Heart left ventricle (tissue), 16 donors: Measurements from ENCODE around the gene CYB561D1. TPM values are rescaled to one million over a fixed set of nuclear protein-coding genes. Genes with fewer than 3 reads are reported as not detected.

Source experiments
- ATAC-seq, 4 donors: fragments of 200-7000 bp; cut with Tn5 transposase; one replicate each; pipeline ENCODE4 v1.9.1; 2020 to 2022; ENCODE audit warnings: moderate library complexity in 4 of 4, mild to moderate bottlenecking in 3 of 4, moderate number of reproducible peaks in 1 of 4
- DNase-seq, 5 donors: peaks; one replicate each; pipeline ENCODE4 v3.0.0-alpha.2; 2020
- H3K27ac ChIP-seq, 12 donors: fragments of 200-600 bp; sonication (generic) in 4 of 12; one replicate each; pipeline versions ENCODE4 v1.5.0 to v1.8.0; 2016 to 2022; ENCODE audit warnings: mild to moderate bottlenecking in 2 of 12
- H3K27me3 ChIP-seq, 9 donors: fragments of 200-600 bp; sonication (generic) in 2 of 9; one replicate each; pipeline versions ENCODE4 v1.5.1 to v1.8.0; 2016 to 2022; ENCODE audit warnings: mild to moderate bottlenecking in 3 of 9
- H3K36me3 ChIP-seq, 9 donors: fragments of 200-600 bp; sonication (generic) in 2 of 9; one replicate each; pipeline versions ENCODE4 v1.5.0 to v1.8.0; 2018 to 2022; ENCODE audit warnings: mild to moderate bottlenecking in 2 of 9
- H3K4me1 ChIP-seq, 12 donors: fragments of 200-600 bp; sonication (generic) in 4 of 12; one replicate each; pipeline versions ENCODE4 v1.5.0 to v1.8.0; 2016 to 2022; ENCODE audit warnings: mild to moderate bottlenecking in 3 of 12
- H3K4me3 ChIP-seq, 12 donors: fragments of 200-600 bp; sonication (generic) in 4 of 12; one replicate each; pipeline versions ENCODE4 v1.5.0 to v1.8.0; 2017 to 2022; ENCODE audit warnings: mild to moderate bottlenecking in 9 of 12, moderate library complexity in 4 of 12
- H3K9me3 ChIP-seq, 12 donors: fragments of 200-600 bp; sonication (generic) in 4 of 12; one replicate each; pipeline versions ENCODE4 v1.5.0 to v1.8.0; 2016 to 2022; ENCODE audit warnings: mild to moderate bottlenecking in 1 of 12
- CTCF ChIP-seq, 12 donors: fragments of 200-600 bp; sonication (generic) in 4 of 12; IDR thresholded peaks; one replicate each; pipeline versions ENCODE4 v1.5.0 to v1.8.0; 2018 to 2022; ENCODE audit warnings: antibody characterized with exemption in 12 of 12, mild to moderate bottlenecking in 5 of 12
- POLR2A ChIP-seq, 2 donors: fragments of 450-650 bp; IDR thresholded peaks; one replicate each; pipeline ENCODE4 v1.6.1; 2017; ENCODE audit warnings: antibody characterized with exemption in 2 of 2, mild to moderate bottlenecking in 2 of 2, moderate library complexity in 2 of 2
- WGBS, 4 donors: extraction: QIAGEN DNeasy Blood & Tissue Kit in 2 of 4; methylation state at CpG; one replicate each; pipeline versions ENCODE4 v1.1.5 to v1.1.7; 2013 to 2018; 5-methylcytosine and 5-hydroxymethylcytosine counted together
- intact Hi-C, 10 donors: fragments of 100-400 bp; cut with DNase I; formaldehyde crosslinking; loops; one replicate each; pipeline versions ENCODE4 v1.11.1 to v1.14.2; 2022
- polyA plus RNA-seq, 2 donors: library from polyadenylated mRNA; stranded (reverse); fragments of 200-250 nt; gene quantifications; one replicate each; pipeline ENCODE4 v1.2.3, GENCODE V29; 2013
- total RNA-seq, 9 donors: library from RNA; depleted of rRNA in 2 of 9; stranded (reverse); fragments of >200 nt in 2 of 9; fragmentation: NEBNext Ultra II Directional in 3 of 9; extraction: Animal tissue kit (Norgen Biotek cat#: 25700) in 3 of 9; gene quantifications; one replicate each; pipeline versions ENCODE4 v1.1.0 to v1.2.4, GENCODE V29; 2016 to 2023
- donor health status: ischemic (EF 13 %, LVEDD 7.1; RV severe dilation, severe dysfunction).
- donor health status: healthy with polysubstance abuse.
- donor health status: DM: no; HTN: yes; CAD: no.
- donor health status: DM: no; HTN: no; CAD: no.
- donor health status: ischemic (EF 25% LVEDD 6.9; RV normal size, moderate dysfunction).
- donor health status: ischemic (EF 25% LVEDD 5.7; RV mildly dilated, moderate dysfunction).
- donor health status: healthy.
- donor health status: DM: yes; HTN: yes; CAD: no.
- donor health status: ischemic (EF 35%, LVEDD 5.7; RV mildly dilated, moderate dysfunction).
- donor health status: nonischemic (EF 11% LVEDD 7.7; RV severe dilation, severe dysfunction).
- donor health status: DM: yes; HTN: yes; CAD: no.
- donor health status: PGD.
- donor health status: ischemic (EF 29% LVEDD 5.4; RV normal size, mild dysfunction).
- donor health status: nonischemic (EF 23%, LVEDD 6.1; RV moderate dilation, normal function).

Gene CYB561D1
- total and polyA plus RNA-seq, 11 donors, result 2.1 to 8.4 (median 5.1) TPM

- DNase-seq (no peak), ATAC-seq (no peak)
- Histone ChIP-seq H3K27me3 (no peaks in the 10 kb centered on the region), H3K9me3 (no peaks in the 10 kb centered on the region), H3K27ac (peak overlapping the region in 1 of 12 donors; percentile 7), H3K4me3 (no peak overlapping the region), H3K36me3 (peaks cover 0 to 31% (median 15%) of the 10 kb centered on the region in 9 donors), H3K4me1 (peaks cover 0 to 30% (median 19%) of the 10 kb centered on the region in 12 donors)
- intact Hi-C loops, result loop anchor here in 5 of 10 donors (2.0 kb wide), 2 partner anchors 39 to 41 kb away; no protein-coding TSS in a partner anchor
- TF ChIP-seq CTCF (IDR thresholded peaks at IDR 0.05) (no peak), POLR2A (IDR thresholded peaks at IDR 0.05) (no peak)
- 89 to 95% (median 94%) methylated on average over 6 to 8 of the region's 8 CpGs for WGBS, 4 donors
Observed at GRCh38 chr1:109491372-109491771, 2.5 kb upstream of the CYB561D1 start.

- peaks cover 0 to 42% (median 28%) of the 10 kb centered on the region in 9 donors for H3K36me3 ChIP-seq
- ATAC-seq, result no peak
- no peak overlapping the region for H3K4me3 ChIP-seq
- no peaks in the 10 kb centered on the region for H3K9me3 ChIP-seq
- peaks cover 0 to 30% (median 19%) of the 10 kb centered on the region in 12 donors for H3K4me1 ChIP-seq
- TF ChIP-seq CTCF (IDR thresholded peaks at IDR 0.05), result no peak
- no peak for TF ChIP-seq POLR2A (IDR thresholded peaks at IDR 0.05)
- no peak overlapping the region for H3K27ac ChIP-seq
- no peaks in the 10 kb centered on the region for H3K27me3 ChIP-seq
- WGBS, 4 donors, result 51 to 66% (median 60%) methylated on average over 4 of the region's 4 CpGs
- intact Hi-C loops, result loop anchor here in 2 of 10 donors (1.0 to 2.0 kb wide), 2 partner anchors 38 to 40 kb away; no protein-coding TSS in a partner anchor
- no peak for DNase-seq
Observed at GRCh38 chr1:109492779-109493178, 1.1 kb upstream of the CYB561D1 start.

- ATAC-seq, result no peak
- WGBS, 4 donors, result 60 to 76% (median 67%) methylated on average over 4 of the region's 4 CpGs
- intact Hi-C loops, result loop anchor here in 1 of 10 donors (2.0 kb wide), 1 partner anchor 38 kb away; no protein-coding TSS in a partner anchor
- no peak for DNase-seq
- Histone ChIP-seq H3K4me3 (peak overlapping the region in 6 of 12 donors; percentile 67 to 98 (median 83)), H3K4me1 (peaks cover 0 to 33% (median 19%) of the 10 kb centered on the region in 12 donors), H3K9me3 (no peaks in the 10 kb centered on the region), H3K27me3 (no peaks in the 10 kb centered on the region), H3K27ac (peak overlapping the region in 8 of 12 donors; percentile 36 to 85 (median 78)), H3K36me3 (peaks cover 0 to 43% (median 31%) of the 10 kb centered on the region in 9 donors)
- TF ChIP-seq POLR2A (IDR thresholded peaks at IDR 0.05), result no peak
- TF ChIP-seq CTCF (IDR thresholded peaks at IDR 0.05), result no peak
Observed at GRCh38 chr1:109493227-109493626, 667 bp upstream of the CYB561D1 start.

- ATAC-seq, result no peak
- H3K27me3 ChIP-seq, result no peaks in the 10 kb centered on the region
- H3K36me3 ChIP-seq, result peaks cover 0 to 39% (median 28%) of the 10 kb centered on the region in 9 donors
- intact Hi-C loops, result loop anchor here in 1 of 10 donors (2.0 kb wide), 1 partner anchor 37 kb away; no protein-coding TSS in a partner anchor
- DNase-seq, result no peak
- H3K4me3 ChIP-seq, result no peak overlapping the region
- 87 to 94% (median 92%) methylated on average over 5 to 7 of the region's 7 CpGs for WGBS, 4 donors
- TF ChIP-seq CTCF (IDR thresholded peaks at IDR 0.05) (no peak), POLR2A (IDR thresholded peaks at IDR 0.05) (no peak)
- H3K9me3 ChIP-seq, result no peaks in the 10 kb centered on the region
- no peak overlapping the region for H3K27ac ChIP-seq
- H3K4me1 ChIP-seq, result peaks cover 0 to 36% (median 21%) of the 10 kb centered on the region in 12 donors
Observed at GRCh38 chr1:109495738-109496137, 1.8 kb downstream of the CYB561D1 start.
